Trophoblast cell (in vitro differentiated cells and primary cell): ENCODE data around the gene HPD.

ENCODE experiments used
- DNase-seq, 2 donors: peaks; one replicate each; pipeline ENCODE4 v3.0.0-alpha.2; 2016
- H2AFZ ChIP-seq: 2 replicates; pipeline ENCODE4 v1.6.1; 2013; ENCODE audit warnings: low read length, moderate library complexity, mild to moderate bottlenecking; ENCODE audit not compliant: insufficient read depth, poor library complexity
- H2AK5ac ChIP-seq: 2 replicates; pipeline ENCODE4 v1.6.1; 2013; ENCODE audit warnings: mild to moderate bottlenecking, low read length
- H2BK120ac ChIP-seq: 2 replicates; pipeline ENCODE4 v1.6.1; 2013; ENCODE audit warnings: low read length, mild to moderate bottlenecking, moderate library complexity; ENCODE audit not compliant: insufficient read depth, poor library complexity
- H2BK12ac ChIP-seq: 2 replicates; pipeline ENCODE4 v1.6.1; 2013; ENCODE audit warnings: mild to moderate bottlenecking, low read length, moderate library complexity
- H2BK5ac ChIP-seq: 2 replicates; pipeline ENCODE4 v1.6.1; 2013; ENCODE audit warnings: low read length, low read depth, moderate library complexity, mild to moderate bottlenecking; ENCODE audit not compliant: poor library complexity
- H3K14ac ChIP-seq: 2 replicates; pipeline ENCODE4 v1.6.1; 2013; ENCODE audit warnings: mild to moderate bottlenecking, low read length
- H3K18ac ChIP-seq: 2 replicates; pipeline ENCODE4 v1.6.1; 2013; ENCODE audit warnings: mild to moderate bottlenecking, low read length
- H3K23ac ChIP-seq: 2 replicates; pipeline ENCODE4 v1.6.1; 2013; ENCODE audit warnings: low read length
- H3K27ac ChIP-seq: 2 replicates; pipeline ENCODE4 v1.5.1; 2013; ENCODE audit warnings: low read depth, mild to moderate bottlenecking, inconsistent platforms, low read length, moderate library complexity
- H3K27me3 ChIP-seq: 2 replicates; pipeline ENCODE4 v1.6.1; 2013; ENCODE audit warnings: inconsistent platforms, mild to moderate bottlenecking, low read length, moderate library complexity; ENCODE audit not compliant: insufficient read depth
- H3K36me3 ChIP-seq, 2 experiments: 1 replicate in 1 of 2; 2 replicates in 1 of 2; pipeline ENCODE4 v1.6.1; 2013; ENCODE audit warnings: low read length in 2 of 2, mild to moderate bottlenecking in 2 of 2, moderate library complexity in 1 of 2; ENCODE audit not compliant: insufficient read depth in 2 of 2, control insufficient read depth in 1 of 2
- H3K4ac ChIP-seq: 2 replicates; pipeline ENCODE4 v1.6.1; 2013; ENCODE audit warnings: low read depth, mild to moderate bottlenecking, low read length, moderate library complexity
- H3K4me1 ChIP-seq, 2 experiments: 1 replicate in 1 of 2; 2 replicates in 1 of 2; pipeline ENCODE4 v1.6.1; 2013; ENCODE audit warnings: low read length in 2 of 2, mild to moderate bottlenecking in 2 of 2, moderate library complexity in 1 of 2; ENCODE audit not compliant: insufficient read depth in 2 of 2, control insufficient read depth in 1 of 2
- H3K4me2 ChIP-seq: 2 replicates; pipeline ENCODE4 v1.6.1; 2013; ENCODE audit warnings: inconsistent platforms, mild to moderate bottlenecking, low read length, moderate library complexity
- H3K4me3 ChIP-seq: 2 replicates; pipeline ENCODE4 v1.5.1; 2013; ENCODE audit warnings: mild to moderate bottlenecking, low read depth, low read length, inconsistent platforms
- H3K79me1 ChIP-seq: one replicate; pipeline ENCODE4 v1.6.1; 2013; ENCODE audit warnings: low read length
- H3K79me2 ChIP-seq: 2 replicates; pipeline ENCODE4 v1.6.1; 2013; ENCODE audit warnings: low read length, mild to moderate bottlenecking; ENCODE audit not compliant: control insufficient read depth, insufficient read depth, poor library complexity
- H3K9ac ChIP-seq: 2 replicates; pipeline ENCODE4 v1.6.1; 2013; ENCODE audit warnings: mild to moderate bottlenecking, low read length
- H3K9me3 ChIP-seq: 2 replicates; pipeline ENCODE4 v1.6.1; 2013; ENCODE audit warnings: low read depth, mild to moderate bottlenecking, control low read depth, inconsistent platforms, low read length; ENCODE audit not compliant: insufficient read depth
- H4K12ac ChIP-seq: 2 replicates; pipeline ENCODE4 v1.6.1; 2013; ENCODE audit warnings: low read depth, mild to moderate bottlenecking, low read length, moderate library complexity
- H4K8ac ChIP-seq: 2 replicates; pipeline ENCODE4 v1.6.1; 2013; ENCODE audit warnings: low read depth, mild to moderate bottlenecking, low read length, moderate library complexity
- H4K91ac ChIP-seq: one replicate; pipeline ENCODE4 v1.6.1; 2013; ENCODE audit warnings: low read depth, mild to moderate bottlenecking, low read length, moderate library complexity
- WGBS: extraction: QIAGEN DNeasy Blood & Tissue Kit; methylation state at CpG from one replicate; pipeline ENCODE4 v1.1.7; 2013; ENCODE audit warnings: missing lambda C conversion rate; ENCODE audit not compliant: insufficient read length, insufficient coverage; ENCODE audit errors: extremely low coverage; 5-methylcytosine and 5-hydroxymethylcytosine counted together

HPD gene

GRCh38 chr12:121828826-121829225, 29.8 kb downstream of the HPD start:
- no peak overlapping the region for H3K14ac ChIP-seq
- H4K8ac ChIP-seq, result no peak overlapping the region
- DNase-seq, result no peak
- H3K4ac ChIP-seq, result no peak overlapping the region
- H2BK120ac ChIP-seq, result no peak overlapping the region
- no peak overlapping the region for H3K9ac ChIP-seq
- H4K12ac ChIP-seq, result no peak overlapping the region
- H3K27me3 ChIP-seq, result no peaks in the 10 kb centered on the region
- no peak overlapping the region for H4K91ac ChIP-seq
- H3K4me1 ChIP-seq, result no peaks in the 10 kb centered on the region
- H2BK12ac ChIP-seq, result no peak overlapping the region
- no peak overlapping the region for H2AK5ac ChIP-seq
- no peaks in the 10 kb centered on the region for H3K9me3 ChIP-seq
- peaks cover 55 to 66% of the 10 kb centered on the region in 2 experiments for H3K36me3 ChIP-seq
- no peak overlapping the region for H3K27ac ChIP-seq
- no peak overlapping the region for H3K4me3 ChIP-seq
- H3K79me1 ChIP-seq, result no peaks in the 10 kb centered on the region
- H3K4me2 ChIP-seq, result no peak overlapping the region
- no CpG with 5 or more reads among the region's 9 CpGs for WGBS
- H3K79me2 ChIP-seq, result no peaks in the 10 kb centered on the region
- H2AFZ ChIP-seq, result no peak overlapping the region
- no peak overlapping the region for H2BK5ac ChIP-seq
- no peak overlapping the region for H3K18ac ChIP-seq
- no peak overlapping the region for H3K23ac ChIP-seq

DNA sequence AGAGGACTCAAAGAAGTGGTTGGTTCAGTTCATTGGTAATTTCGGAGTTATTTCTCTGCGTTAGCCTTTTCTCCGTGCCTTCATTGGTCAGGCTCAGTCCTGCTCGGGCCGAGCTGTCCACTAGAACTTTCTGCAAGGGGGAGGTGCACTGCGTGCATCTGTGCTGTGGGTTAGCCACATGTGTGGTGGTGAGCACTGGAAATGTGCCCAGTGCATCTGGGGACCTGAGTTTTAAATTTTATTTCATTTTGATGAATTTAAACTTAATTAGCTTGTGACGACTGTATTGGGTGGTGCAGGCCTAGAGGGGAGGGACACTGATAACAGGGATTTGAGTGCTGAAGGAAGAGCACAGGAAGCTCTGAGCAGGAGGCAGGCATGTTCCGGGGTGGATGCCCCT, 30.4 kb downstream of the HPD start:
- DNase-seq, result no peak
- no peaks in the 10 kb centered on the region for H3K9me3 ChIP-seq
- H3K27ac ChIP-seq, result no peak overlapping the region
- no peak overlapping the region for H3K4me3 ChIP-seq
- no peaks in the 10 kb centered on the region for H3K79me2 ChIP-seq
- H3K9ac ChIP-seq, result no peak overlapping the region
- no peak overlapping the region for H2AFZ ChIP-seq
- no peak overlapping the region for H2BK5ac ChIP-seq
- H3K23ac ChIP-seq, result no peak overlapping the region
- no peak overlapping the region for H3K4me2 ChIP-seq
- H3K79me1 ChIP-seq, result no peaks in the 10 kb centered on the region
- H2BK12ac ChIP-seq, result no peak overlapping the region
- H3K4me1 ChIP-seq, result no peaks in the 10 kb centered on the region
- no peak overlapping the region for H3K4ac ChIP-seq
- H3K27me3 ChIP-seq, result no peaks in the 10 kb centered on the region
- no peak overlapping the region for H2BK120ac ChIP-seq
- H3K36me3 ChIP-seq, result peaks cover 60 to 71% of the 10 kb centered on the region in 2 experiments
- no peak overlapping the region for H4K8ac ChIP-seq
- WGBS, result no CpG with 5 or more reads among the region's 8 CpGs
- no peak overlapping the region for H3K18ac ChIP-seq
- no peak overlapping the region for H4K12ac ChIP-seq
- H2AK5ac ChIP-seq, result no peak overlapping the region
- no peak overlapping the region for H3K14ac ChIP-seq
- H4K91ac ChIP-seq, result no peak overlapping the region

- H3K9ac ChIP-seq, result no peak overlapping the region
- no peak overlapping the region for H4K12ac ChIP-seq
- H2BK5ac ChIP-seq, result no peak overlapping the region
- H3K14ac ChIP-seq, result no peak overlapping the region
- no peak overlapping the region for H2BK120ac ChIP-seq
- H2BK12ac ChIP-seq, result no peak overlapping the region
- H4K8ac ChIP-seq, result no peak overlapping the region
- no peak overlapping the region for H2AK5ac ChIP-seq
- H3K79me2 ChIP-seq, result no peaks in the 10 kb centered on the region
- no peak overlapping the region for H3K23ac ChIP-seq
- no peak overlapping the region for H3K4me3 ChIP-seq
- no peak overlapping the region for H3K18ac ChIP-seq
- no peaks in the 10 kb centered on the region for H3K4me1 ChIP-seq
- H3K27me3 ChIP-seq, result no peaks in the 10 kb centered on the region
- no peak overlapping the region for H3K27ac ChIP-seq
- no peak overlapping the region for H3K4me2 ChIP-seq
- no peak overlapping the region for H2AFZ ChIP-seq
- no peaks in the 10 kb centered on the region for H3K9me3 ChIP-seq
- peaks cover 67 to 76% of the 10 kb centered on the region in 2 experiments for H3K36me3 ChIP-seq
- no peak for DNase-seq
- H4K91ac ChIP-seq, result no peak overlapping the region
- H3K4ac ChIP-seq, result no peak overlapping the region
- H3K79me1 ChIP-seq, result no peaks in the 10 kb centered on the region
- no CpG with 5 or more reads among the region's 48 CpGs for WGBS
These were observed 31.1 kb downstream of the HPD start for GRCh38 chr12:121827351-121828099.

DNA sequence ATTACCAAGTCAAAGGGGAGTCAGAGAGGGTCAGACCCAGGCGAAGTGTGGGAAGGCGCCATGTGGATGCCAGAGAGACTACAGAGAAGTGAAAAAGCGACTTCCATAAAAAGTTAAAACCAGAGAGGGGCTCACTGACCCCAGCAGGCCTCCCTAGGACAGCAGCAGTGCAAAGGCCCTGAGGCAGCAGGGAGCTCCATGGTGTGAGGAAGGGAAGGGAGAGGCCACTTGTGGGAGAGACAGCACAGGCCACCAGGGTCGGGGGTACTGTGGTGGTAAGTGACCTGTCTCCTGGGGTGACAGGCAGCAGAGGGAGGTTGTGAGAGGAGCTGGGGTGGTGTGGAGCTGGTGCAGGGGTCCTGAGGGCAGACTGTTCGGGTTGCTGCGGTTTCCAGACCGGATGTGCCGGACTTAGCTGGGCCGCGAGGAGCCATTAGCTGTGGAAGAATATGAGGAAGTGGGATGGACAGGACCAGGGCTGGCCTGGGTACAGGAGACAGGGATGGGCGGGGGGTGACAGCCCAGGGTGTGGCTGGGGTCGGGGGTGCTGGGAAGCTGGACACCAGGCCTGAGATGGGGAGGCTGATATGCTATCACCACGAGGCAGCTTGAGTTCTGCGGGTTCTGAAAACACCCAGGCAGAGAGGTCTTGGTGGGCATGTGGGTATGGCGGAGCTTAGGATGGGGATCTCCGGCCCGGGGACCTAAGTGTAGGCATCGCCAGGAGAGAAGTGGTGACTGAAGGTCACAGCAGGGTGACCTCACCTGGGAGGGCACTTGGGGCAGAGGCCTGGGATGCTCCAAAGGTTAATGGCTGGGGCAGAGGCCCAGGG, 32.1 kb downstream of the HPD start:
- no peak overlapping the region for H2AK5ac ChIP-seq
- H2AFZ ChIP-seq, result no peak overlapping the region
- no peak for DNase-seq
- H2BK120ac ChIP-seq, result no peak overlapping the region
- no peak overlapping the region for H2BK5ac ChIP-seq
- H3K14ac ChIP-seq, result no peak overlapping the region
- no CpG with 5 or more reads among the region's 18 CpGs for WGBS
- no peak overlapping the region for H3K18ac ChIP-seq
- H4K91ac ChIP-seq, result no peak overlapping the region
- peaks cover 67 to 78% of the 10 kb centered on the region in 2 experiments for H3K36me3 ChIP-seq
- no peak overlapping the region for H3K4ac ChIP-seq
- no peak overlapping the region for H2BK12ac ChIP-seq
- no peak overlapping the region for H3K4me3 ChIP-seq
- H3K79me2 ChIP-seq, result no peaks in the 10 kb centered on the region
- no peak overlapping the region for H3K27ac ChIP-seq
- H3K23ac ChIP-seq, result no peak overlapping the region
- no peak overlapping the region for H3K4me2 ChIP-seq
- H4K12ac ChIP-seq, result no peak overlapping the region
- H3K4me1 ChIP-seq, result no peaks in the 10 kb centered on the region
- no peaks in the 10 kb centered on the region for H3K79me1 ChIP-seq
- H3K9me3 ChIP-seq, result no peaks in the 10 kb centered on the region
- no peaks in the 10 kb centered on the region for H3K27me3 ChIP-seq
- H4K8ac ChIP-seq, result no peak overlapping the region
- H3K9ac ChIP-seq, result no peak overlapping the region
